Activated T-helper 1 cell treated with Interleukin-2 at 50 U/mL for 16 hours (primary cell): ENCODE measurements around the gene LMTK3.
"Not testable (repeated sequence)": the region's sequence is repeated elsewhere in the genome, so short reads cannot be mapped to it uniquely, and the experiment has no call there.

Experiments used
- DNase-seq: peaks from one replicate; pipeline ENCODE4 v3.0.0-alpha.2; 2020; ENCODE audit warnings: low read depth

Gene LMTK3

DNA sequence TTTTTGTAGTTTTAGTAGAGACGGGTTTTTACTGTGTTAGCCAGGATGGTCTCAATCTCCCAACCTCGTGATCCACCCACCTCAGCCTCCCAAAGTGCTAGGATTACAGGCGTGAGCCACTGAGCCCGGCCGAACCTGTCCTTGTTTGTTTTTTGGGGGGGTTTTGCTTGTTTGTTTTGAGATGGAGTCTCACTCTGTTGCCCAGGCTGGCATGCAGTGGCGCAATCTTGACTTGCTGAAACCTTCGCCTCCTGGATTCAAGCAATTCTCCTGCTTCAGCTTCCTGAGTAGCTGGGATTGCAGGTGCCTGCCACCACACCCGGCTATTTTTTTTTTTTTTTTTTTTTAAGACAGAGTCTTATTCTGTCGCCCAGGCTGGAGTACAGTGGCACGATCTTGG is 24.9 kb downstream of the LMTK3 start:
- not testable (repeated sequence) for DNase-seq

DNA sequence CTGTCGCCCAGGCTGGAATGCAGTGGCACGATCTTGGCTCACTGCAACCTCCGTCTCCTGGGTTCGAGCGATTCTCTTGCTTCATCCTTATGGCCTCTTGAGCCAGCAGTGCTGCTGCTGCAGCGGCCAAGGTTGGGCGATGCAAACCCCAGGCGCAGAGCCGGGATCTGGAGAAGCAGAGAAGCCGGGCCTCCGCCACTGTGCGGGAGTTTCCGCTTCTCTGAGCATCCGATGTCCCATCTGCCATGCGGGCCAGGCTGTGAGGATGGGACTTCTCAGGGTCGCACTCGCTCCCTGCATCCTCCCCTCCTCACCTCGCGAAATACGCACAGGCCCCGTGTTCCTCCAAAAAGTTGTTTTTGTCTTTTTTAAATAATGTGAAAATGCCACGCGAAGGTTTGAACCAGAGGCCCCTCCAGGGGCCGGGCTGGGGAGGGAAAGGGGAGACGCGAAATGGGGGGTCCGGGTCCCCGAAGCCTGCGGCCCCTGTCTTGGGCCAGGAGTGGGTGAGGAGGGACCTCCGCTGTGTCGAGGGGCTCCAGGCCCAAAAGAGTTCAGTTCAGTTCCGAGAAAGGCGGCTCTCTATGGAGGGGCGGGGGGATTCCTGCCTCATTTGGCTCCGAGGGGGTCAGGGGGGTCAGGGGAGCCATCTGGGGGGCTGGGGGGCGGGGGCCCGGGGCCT is 26.6 kb downstream of the LMTK3 start:
- DNase-seq: no peak

DNA sequence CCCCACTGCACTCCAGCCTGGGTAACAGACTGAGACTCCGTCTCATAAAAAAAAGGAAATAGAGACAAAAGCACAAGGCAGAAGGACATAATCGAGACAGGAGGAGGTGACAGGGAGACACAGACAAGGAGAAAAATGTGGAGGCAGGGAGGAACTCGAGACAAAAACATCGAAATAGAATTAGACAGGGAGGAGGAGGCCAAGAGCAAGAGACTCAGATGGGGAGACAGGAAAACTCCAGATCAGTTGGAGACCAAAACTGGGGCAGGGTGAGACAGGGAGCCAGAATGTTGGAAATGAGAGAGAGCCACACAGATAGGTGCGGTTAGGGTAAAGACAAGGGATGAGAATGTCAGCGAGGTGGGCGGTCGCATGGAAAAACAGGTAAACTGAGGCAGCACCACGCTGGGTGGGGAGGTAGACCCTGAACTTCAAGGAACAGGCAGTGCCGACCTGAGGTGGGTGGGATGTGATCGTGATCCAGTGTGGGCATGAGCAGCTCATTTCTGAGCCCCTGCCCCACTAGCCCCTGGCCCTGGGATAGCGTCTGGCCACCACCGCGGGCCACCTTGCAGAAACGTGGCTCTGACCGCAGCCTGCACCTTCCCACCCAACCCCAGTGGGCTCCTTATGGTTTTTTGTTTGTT is 27.3 kb downstream of the LMTK3 start:
- DNase-seq: no peak

DNA sequence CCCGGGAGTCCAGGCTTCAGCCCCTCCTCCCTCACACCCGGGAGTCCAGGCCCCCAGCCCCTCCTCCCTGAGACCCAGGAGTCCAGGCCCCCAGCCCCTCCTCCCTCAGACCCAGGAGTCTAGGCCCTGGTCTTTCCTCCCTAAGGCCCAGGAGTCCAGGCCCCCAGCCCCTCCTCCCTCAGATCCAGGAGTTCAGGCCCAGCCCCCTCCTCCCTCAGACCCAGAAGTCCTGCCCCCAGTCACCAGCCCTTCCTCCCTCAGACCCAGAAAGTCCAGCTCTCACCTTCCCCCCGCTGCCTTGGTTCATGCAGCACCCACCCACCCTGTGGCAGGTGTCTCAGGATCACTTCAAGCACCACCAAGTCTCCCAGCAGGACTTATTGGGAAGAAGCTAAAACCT is 28.3 kb downstream of the LMTK3 start:
- no peak for DNase-seq

DNA sequence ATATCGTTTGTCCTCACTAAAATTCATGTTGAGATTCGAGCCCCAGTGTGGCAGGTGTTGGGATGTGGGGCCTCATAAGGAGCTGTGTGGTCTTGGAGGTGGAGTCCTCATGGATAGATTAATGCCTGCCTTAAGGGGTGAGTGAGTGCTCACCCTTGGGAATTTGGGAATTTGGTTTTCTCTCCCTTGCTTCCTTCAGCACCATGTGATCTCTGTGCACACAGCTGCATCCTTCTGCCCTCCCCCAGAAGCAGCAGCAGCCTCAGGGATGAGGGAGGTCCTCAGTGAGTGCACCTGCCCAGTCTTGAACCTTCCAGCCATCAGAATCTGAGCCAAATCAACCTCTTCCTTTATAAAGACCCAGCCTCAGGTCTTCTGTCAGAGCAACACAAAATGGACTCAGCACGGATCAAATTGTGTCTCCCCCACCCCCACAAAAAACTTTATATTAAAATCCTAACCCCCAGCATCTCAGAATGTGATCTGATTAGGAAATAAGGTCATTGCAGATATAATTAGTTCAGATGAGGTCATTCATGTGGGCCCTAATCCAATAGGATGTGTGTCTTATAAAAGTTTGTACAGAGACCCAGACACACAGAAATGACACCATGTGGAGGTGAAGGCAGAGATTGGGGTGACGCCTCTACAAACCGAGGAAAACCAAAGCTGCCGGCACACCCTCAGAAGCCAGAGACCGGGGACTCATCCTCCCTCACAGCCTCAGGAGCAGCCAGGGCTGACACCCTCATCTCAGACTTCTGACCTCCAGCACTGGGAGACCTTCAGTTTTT is 29.6 kb downstream of the LMTK3 start:
- DNase-seq: no peak

DNA sequence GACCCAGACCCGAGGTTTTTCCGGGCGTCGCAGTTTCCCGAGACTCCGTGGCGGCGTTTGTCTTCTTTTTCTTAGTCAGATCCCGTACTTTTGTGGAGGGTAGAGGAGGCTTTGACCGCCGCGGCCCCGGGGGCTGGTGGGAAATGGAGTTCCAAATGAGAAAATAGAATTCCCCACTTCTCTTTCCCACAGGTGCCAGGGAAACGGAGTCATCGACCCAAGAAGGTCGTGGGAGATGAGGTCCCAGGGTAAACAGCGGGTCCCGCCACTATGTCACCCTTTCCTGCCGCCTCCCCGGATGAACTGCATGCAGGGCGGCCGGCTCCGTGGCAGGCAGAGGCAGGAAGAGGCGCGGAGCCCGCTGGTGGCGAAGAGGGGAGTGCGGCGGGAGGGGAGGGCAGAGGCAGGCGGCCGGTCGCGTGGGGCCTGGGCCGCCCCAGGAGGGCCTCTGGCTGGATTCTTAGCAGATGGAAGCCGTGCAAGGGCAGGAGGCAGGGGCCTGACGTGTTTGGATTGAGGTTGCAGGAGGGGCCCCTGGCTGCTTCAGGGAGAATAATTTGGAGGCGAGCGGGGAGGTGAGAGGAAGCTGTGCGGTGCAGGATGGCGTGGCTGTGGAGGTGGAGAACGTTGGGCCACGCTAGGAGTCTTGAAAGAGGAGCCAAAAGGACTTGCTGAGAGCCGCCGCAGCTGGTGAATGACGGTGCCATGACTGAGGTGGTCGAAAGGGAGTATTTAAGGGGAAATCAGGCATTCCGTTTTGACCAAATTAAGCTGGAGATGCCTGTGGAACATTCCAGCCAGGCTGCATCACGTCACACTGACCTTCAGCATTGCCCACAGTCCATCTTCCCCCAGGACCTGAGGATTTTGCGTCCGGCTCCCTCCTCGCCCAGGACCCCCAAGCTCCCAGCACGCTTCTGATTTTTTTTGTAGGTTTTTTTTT is 30.8 kb downstream of the LMTK3 start:
- peak; percentile 52 for DNase-seq

DNA sequence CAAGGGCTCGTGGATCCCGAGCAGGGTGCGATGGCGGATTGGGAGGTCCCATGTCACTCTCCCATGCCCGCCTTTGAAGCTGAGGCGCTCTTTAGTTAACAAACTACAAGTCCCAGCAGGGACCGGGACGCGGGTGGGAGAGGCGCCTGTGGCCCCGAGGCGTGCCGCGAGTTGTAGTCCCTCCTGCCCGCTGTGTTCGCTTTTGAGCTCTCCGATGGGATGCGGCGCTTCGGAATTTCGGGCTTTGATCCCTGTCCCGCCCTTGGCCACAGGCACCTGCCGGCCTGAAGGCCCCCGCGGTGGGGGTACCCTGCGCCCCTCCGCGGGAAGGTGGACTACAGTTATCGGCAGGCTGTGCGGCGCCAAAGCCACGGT is 31.5 kb downstream of the LMTK3 start:
- DNase-seq: no peak

DNA sequence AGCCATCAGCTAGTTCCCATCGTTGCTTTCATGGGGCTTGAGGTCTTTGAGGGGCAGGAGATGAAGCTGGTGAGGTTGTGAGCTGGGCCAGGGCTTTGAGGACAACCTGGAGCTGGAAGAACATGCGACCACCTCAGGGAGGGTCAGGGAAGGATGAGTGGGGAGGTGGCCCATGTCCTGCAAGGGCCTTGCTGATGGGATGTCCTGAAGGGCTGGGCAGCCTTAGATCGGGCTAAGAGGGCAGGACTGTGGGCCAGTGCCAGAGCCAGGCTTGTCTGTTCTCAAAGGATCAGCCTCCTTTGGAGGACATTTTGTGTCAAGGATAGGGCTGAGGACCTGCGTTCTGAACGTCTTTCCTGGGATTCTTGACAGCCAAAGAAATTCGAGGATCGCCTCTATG is 31.9 kb downstream of the LMTK3 start:
- DNase-seq: no peak

DNA sequence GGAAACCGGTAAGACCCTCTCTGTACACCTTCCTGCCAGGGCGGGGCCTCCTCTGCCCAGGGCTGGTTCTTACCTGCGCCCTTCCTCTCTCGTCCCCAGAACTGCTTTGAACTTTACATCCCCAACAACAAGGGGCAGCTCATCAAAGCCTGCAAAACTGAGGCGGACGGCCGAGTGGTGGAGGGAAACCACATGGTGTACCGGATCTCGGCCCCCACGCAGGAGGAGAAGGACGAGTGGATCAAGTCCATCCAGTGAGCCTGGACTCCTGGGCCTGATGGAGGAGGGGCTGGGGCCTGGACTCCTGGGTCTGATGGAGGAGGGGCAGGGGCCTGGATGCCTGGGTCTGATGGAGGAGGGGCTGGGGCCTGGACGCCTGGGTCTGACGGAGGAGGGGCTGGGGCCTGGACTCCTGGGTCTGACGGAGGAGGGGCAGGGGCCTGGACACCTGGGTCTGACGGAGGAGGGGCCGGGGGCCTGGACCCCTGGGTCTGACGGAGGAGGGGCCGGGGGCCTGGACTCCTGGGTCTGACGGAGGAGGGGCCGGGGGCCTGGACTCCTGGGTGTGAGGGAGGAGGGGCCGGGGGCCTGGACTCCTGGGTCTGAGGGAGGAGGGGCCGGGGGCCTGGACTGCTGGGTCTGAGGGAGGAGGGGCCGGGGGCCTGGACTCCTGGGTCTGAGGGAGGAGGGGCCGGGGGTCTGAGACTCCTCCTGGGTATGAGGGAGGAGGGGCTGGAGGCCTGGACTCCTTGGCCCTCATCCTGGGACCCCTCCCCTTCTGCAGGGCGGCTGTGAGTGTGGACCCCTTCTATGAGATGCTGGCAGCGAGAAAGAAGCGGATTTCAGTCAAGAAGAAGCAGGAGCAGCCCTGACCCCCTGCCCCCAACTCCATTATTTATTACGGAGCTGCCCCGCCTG is 33.0 kb downstream of the LMTK3 start:
- no peak for DNase-seq

DNA sequence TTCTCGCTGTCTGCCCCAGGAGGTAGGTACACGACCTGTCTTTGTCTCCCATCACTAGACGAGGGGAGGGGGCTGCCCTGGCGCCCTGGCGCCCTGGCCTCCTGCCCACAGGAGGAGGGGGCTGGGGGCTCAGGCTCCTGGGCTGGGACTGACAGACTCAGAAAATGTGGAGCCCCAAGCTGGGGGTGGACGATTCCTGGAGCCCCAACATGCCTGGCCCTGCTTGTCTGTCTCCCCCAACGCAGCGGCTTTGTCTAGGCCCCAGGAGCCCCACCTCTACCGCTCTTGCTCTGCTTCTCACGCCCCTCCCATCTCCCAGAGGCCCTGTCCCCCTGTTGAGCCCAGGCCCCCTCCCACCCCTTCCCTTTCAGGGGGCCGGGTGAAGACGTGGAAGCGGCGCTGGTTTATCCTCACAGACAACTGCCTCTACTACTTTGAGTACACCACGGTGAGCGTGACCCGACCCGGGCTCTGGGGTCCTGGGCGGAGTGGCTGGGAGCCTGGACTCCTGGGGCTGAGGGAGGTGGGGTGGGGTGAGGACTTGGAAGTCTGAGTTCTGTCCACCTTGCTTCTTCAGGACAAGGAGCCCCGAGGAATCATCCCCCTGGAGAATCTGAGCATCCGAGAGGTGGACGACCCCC is 33.8 kb downstream of the LMTK3 start:
- no peak for DNase-seq

DNA sequence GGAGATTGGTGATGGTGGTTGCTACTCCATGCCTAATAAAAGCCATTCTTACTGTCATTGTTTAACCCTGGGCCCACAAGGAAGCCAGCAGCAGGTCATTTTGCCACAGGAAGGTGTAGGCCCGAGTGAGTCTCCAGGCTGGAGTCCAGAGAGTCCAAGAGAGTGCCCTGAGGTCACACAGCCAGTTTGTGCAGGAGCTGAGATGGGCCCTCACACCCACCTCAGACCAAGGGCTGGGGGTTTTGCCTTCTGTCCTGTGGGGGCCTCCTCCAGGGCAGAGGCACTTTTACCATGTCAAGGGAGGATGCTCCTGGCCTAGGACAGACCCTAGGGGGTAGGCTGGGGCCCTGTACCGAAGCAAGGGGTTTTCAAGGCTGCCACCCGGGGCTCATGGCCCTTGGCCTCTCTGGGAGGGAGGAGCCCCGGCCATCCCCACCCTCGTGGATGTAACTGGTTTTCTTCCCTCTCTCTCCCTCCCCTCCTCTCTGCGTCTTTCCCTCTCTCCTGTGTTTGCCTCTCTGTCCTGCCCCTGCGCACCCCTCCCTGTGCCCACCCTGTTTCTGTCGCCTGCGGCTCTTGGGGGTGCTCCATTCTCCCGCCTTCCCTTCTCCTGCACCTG is 34.5 kb downstream of the LMTK3 start:
- DNase-seq: no peak

DNA sequence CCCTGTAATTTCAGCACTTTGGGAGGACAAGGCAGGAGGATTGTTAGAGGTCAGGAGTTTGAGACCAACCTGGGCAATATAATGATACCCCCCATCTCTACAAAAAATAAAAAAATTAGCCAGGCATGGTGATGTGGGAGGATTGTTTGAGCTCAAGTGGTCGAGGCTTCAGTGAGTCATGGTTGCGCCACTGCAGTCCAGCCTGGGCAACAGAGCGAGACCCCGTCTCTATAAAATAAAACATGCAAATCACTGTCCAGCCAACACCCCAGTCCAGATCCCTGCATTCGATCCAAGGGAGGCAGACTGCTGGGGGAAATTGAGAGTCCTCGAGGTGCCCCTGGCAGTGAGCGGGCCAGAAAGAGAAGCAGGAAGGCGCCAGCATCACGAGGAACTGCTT is 35.5 kb downstream of the LMTK3 start:
- no peak for DNase-seq

DNA sequence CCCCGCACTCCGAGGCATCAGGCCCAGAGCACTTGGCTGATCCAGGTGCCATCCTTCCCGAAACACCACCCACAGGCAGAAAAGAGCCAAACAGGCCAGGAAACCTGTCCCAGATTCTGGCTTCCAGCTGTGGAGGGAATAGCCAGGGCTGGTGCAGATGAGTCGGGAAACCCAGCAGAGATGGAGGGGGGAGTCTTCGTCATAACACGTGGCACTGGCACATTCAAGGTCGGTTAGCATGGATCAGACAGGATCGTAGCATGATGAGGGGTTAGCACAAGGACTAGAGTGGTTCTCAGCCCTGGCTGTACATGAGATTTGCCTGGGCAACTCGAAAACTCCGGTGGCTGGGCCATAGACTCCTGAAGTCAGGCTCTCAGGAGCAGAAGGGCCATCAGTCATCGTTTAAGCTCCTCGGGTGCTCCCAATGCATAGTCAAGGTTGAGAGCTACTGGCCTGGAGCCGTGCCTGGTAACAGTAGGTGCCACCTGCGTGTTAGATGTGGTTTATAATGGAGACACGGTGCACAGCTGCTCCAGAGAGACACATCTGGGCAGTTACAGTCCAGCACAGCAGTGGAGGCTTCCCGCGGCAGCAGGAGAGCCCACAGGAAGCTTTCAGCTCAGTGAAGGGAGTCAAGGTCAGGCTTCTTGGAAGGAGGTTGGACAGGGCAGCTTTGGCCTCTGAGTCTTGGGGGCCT is 36.1 kb downstream of the LMTK3 start:
- DNase-seq: no peak

DNA sequence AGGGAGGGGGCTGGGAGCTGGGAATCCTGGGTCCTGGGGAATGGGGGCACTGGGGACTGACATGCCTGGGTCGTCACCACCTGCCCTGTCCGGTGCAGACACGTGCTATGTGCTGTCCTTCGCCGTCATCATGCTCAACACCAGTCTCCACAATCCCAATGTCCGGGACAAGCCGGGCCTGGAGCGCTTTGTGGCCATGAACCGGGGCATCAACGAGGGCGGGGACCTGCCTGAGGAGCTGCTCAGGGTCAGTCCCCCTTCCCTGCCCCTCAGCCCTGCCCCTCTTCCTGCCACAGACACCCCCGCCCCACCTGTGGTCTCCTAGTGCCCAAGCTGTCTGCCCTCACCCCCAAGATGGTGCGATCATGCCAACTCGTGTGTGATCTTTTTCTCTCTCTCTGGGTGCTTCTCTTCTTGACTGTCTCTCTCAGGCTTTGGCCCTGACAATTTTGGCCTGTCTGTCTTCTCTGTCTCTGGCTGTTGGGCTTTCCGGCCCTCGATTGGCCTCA is 37.5 kb downstream of the LMTK3 start:
- no peak for DNase-seq

DNA sequence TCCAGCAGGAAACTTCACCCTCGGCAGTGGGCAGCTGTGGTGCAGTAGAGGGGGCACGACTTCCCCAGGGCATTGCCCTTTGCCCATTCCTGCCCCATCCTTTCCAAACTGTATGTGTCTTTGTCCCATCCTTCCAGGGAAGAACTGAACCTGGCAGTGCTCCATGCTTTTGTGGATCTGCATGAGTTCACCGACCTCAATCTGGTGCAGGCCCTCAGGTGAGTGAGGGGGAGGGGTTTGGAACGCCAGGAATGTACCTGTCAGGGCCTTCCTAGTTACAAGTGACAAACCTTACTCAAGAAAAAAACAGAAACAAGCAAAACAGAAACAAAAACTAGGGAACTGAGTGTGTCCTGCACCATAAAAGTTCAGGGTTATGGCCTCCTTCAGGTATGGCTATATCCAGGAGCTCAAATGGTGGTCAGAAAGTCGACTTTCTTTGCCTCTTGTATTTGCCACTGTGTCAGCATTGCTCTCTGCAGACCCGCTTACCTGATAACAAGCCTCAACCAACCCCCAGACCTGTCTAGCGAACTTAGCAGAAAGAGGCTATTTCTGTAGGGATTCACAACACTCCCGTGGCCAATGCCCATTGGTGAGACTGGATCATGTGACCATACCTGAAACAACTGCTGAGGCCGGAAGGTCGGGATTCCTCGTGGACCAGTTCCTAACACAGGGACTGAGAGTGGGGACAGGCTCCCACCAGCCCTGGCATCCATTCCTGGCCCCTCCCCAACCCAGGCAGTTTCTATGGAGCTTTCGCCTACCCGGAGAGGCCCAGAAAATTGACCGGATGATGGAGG is 38.3 kb downstream of the LMTK3 start:
- DNase-seq: no peak

DNA sequence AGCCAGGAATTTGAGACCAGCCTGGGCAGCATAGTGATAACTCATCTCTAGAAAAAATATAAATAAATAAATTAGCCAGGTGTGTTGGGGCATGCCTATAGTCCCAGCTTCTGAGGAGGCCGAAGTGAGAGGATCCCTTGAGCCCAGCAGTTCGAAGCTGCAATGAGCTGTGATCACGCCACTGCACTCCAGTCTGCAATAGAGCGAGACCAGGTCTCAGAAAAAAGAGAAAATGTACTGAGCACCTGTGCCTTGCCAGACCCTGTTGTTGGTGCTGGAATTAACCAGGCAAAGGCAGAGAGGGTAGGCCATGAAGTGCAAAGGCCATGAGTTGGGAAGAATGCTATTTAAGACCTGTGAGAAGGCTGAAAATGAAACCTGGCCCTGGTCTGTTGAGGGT is 39.8 kb downstream of the LMTK3 start:
- no peak for DNase-seq

DNA sequence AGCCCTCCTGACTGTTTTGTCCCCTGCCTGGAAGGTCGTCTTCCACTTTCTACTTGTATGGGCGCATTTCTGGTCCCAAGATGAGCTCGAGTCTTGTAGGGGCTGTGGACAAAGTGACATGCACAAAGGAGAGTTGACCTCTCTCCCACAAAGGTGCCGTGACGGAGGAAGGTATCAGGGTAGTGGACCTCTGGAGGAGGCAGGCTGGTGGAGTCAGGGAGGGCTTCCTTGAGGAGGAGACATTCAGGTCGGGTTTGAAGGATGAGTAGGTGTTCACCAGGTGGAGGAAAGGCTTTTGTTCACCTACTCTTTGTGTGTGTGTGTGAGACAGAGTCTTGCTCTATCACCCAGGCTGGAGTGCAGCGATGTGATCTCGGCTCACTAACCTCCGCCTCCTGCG is 40.8 kb downstream of the LMTK3 start:
- DNase-seq: no peak

DNA sequence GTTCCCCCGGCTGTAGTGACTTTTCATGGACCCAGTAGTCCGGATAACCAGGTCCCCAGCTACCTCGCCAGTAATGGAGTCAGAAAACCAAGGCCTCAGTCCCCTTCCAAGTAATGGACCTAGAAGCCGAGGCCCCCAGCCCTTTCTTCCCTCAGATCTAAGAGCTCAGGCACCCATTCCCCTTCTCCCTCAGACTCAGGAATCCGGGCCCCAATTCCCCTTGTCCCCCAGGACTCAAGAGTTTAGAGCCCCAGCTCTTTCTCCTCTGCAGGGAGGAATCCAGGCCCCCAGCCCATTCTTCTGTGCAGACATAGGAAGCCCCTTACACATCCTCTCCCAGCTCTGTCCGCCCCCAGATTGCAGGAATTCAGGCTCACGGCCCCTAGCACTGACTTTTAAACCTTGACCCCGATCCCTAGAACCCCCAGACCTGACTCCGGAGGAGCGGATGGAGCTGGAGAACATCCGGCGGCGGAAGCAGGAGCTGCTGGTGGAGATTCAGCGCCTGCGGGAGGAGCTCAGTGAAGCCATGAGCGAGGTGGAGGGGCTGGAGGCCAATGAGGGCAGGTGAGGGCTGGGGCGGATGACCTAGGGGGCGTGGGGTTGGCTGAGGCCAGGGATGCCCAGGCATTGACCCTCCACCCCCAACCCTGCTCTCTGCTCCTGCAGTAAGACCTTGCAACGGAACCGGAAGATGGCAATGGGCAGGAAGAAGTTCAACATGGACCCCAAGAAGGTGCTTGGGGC is 41.5 kb downstream of the LMTK3 start:
- no peak for DNase-seq
